ENCODE results near the gene GRIP2. TPM values are rescaled to one million over a fixed set of nuclear protein-coding genes. Genes with fewer than 3 reads are reported as not detected.

The GRIP2 gene
- total RNA-seq, 2 donors from 2014 or later: 0.49 to 1.7 TPM

DNA sequence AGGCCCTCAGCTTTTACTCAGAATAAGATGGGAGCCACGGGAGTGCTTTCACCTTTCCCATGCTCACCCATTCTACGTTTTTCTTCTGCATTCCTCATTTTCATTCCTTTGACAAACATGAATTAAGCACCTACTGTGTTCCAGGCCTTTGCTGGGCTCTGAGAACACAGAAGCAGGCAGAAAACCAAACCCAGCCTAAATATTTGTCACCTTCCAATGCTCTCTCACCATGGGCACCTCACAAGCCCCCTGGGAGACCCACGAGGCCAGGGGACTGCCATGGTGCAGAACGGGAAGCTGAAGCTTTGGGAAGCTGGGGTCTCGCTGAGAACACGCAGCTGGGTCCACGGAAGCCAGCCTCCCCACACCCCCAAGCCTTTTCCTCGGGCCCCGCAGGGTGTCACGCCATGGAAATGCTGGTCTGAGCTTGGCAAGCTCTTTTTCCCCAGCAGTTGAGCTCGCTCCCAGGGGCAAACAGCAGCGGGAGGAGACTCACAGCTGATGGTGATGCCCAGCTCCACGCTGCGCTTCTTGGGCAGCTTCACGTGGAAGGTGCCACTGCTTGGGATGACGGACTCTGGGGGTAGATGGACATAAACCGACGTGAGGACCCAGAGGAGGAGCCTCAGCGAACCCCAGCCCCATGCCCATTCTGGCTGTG is 27.7 kb downstream of the GRIP2 start:
- DNase-seq (no peak), ATAC-seq (no peak)
- intact Hi-C loops (cut with DNase I, micrococcal nuclease): no loop called here

DNA sequence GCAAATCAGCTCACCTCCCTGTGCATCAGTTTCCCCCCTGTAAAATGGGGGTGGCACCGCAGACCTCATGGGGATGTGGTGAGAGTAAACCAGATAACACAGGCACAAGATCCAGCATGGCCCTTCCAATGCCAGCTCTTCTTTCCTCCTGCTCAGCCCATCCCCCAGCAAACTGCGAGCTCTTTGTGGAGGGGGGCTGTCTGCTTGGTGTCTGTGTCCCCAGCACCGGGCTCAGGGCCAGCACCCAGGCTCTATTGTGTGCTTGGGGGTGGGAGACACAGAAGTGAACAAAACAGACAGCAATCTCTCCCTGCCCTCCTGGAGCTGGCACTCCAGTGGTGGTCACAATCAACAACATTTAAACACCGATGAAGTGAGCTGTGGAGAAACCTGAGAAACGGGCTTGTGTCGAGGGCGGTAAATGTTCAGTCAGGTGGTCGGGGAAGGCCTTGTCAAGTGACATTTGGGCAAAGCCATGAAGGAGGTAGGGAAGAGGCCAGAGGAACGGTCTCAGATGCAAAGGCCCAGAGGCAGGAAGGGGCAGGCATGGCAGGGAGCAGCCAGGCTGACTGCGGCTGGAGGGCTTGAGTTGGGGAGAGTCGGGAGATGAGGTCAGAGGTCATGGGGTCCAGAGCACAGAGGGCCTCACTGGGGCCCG is 28.4 kb downstream of the GRIP2 start:
- DNase-seq (no peak), ATAC-seq (no peak)
- intact Hi-C loops (cut with DNase I, micrococcal nuclease): no loop called here

- ATAC-seq (no peak), DNase-seq (peak in 1 of 2 donors; percentile 23)
- intact Hi-C loops (cut with DNase I, micrococcal nuclease): no loop called here
Observed at GRCh38 chr3:14510838-14511622, 29.1 kb downstream of the GRIP2 start.

GRCh38 chr3:14509796-14510100 is 30.4 kb downstream of the GRIP2 start:
- DNase-seq (no peak), ATAC-seq (no peak)
- intact Hi-C loops (cut with DNase I, micrococcal nuclease): loop anchor here in 1 of 2 donors (5.0 to 10.0 kb wide), 2 partner anchors 38 to 405 kb away; no protein-coding TSS in a partner anchor

DNA sequence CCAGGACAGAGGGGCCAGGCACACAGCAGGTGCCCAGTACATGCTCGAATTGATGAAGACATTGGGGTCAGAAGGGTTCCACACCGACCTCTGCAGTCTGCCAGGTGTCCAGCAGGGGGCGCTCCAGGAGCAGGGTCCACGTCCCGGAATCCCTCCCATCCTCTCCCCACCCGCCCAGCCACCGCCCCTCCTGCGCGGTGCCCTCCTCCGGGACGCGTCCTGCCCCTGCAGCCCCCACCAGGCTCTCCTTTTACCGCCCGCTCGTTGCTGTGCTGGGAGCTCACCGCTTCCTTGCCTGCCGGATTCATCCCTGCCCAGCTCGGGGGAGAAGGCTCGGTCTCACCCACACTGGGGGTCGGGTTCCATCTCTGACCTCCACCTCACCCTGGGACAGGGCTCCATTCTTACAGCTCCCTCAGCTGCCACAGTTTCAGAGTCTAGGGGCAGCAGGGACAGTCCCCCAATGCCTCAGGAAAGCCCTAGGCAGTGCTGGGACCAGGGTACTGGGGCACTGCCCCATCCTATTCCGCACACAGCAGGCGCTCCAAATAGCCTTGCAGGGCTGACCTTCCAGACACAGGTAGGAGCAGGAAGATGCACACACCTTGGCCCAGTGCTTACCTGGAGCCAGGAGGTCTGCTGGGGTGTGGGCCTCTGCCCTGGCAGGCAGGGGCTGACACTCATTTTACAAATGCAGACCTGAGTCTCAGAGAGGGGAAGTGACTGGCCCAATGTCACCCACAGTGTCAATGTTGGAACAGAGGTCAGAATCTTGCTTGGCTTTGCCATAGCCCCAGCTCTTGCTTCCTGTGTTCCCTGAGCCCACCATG is 31.0 kb downstream of the GRIP2 start:
- peak in 1 of 2 donors; percentile 69 for DNase-seq
- peak; percentile 74 for ATAC-seq
- intact Hi-C loops (cut with DNase I, micrococcal nuclease): loop anchor here in 1 of 2 donors (5.0 to 10.0 kb wide), 2 partner anchors 38 to 406 kb away; no protein-coding TSS in a partner anchor

- DNase-seq (no peak), ATAC-seq (no peak)
- intact Hi-C loops (cut with DNase I, micrococcal nuclease): loop anchor here in 1 of 2 donors (5.0 to 10.0 kb wide), 2 partner anchors 39 to 406 kb away; no protein-coding TSS in a partner anchor
Observed at GRCh38 chr3:14508505-14508819, 31.7 kb downstream of the GRIP2 start.

DNA sequence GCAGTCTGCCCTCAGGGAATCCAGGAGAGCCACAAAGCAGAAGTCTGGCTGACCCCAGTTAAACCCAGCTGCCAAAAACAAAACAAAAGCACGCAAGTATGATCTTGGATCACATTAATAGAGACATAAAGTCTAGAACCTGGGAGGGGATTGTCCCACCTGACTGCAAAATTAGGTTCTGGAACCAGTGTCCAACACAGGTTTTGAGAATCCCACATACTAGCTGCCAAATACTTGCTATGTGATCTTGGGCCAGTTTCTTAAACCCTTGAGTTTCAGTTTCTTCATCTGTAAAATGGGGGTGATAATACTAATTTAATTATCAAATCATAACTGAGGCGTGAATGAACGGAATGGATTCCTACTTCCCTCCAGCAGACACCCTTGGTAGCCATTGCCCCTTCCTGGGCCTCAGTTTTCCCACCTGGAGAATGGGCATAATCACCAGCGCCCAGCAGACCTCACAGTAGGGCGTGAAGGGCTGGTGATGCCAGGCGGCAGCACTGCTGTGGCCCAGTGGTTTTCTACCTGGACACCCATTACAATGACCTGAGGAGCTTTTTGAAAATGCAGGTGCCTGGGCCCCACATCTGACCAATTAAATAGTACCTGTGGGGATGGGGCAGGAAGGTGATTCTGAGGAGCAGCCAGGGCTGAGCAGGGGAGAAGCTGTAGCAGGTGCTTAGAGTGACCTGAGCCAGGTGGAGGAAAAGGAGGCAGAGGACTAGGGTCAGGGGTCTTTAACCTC is 32.2 kb downstream of the GRIP2 start:
- intact Hi-C loops (cut with DNase I, micrococcal nuclease): loop anchor here in 1 of 2 donors (5.0 to 10.0 kb wide), 2 partner anchors 39 to 407 kb away; no protein-coding TSS in a partner anchor
- ATAC-seq: no peak

DNA sequence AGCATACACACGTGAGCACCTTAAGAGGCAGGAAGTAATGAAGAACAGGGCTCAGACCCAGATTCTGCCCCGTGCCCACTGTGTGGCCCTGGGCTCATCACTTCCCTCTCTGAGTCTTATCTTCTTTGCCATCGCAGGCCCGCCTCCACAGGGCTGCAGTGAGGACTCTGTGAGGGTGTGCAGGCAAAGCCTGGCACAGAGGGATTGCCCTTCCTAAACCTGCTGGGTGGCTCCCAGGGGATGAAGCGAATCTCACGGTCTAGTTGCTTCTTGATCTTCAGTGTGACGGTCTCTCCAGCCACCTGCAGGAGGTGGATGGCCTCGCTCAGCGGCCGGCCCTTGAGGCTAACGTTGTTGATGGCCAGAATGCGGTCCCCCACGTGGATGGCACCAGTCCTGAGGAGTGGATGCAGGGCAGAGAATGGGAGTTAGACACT is 32.8 kb downstream of the GRIP2 start:
- intact Hi-C loops (cut with DNase I, micrococcal nuclease): loop anchor here in 1 of 2 donors (5.0 to 10.0 kb wide), 2 partner anchors 40 to 407 kb away; no protein-coding TSS in a partner anchor
- no peak for DNase-seq

More for the DNA sequence above, 32.2 kb downstream of the GRIP2 start:
- DNase-seq: no peak

DNA sequence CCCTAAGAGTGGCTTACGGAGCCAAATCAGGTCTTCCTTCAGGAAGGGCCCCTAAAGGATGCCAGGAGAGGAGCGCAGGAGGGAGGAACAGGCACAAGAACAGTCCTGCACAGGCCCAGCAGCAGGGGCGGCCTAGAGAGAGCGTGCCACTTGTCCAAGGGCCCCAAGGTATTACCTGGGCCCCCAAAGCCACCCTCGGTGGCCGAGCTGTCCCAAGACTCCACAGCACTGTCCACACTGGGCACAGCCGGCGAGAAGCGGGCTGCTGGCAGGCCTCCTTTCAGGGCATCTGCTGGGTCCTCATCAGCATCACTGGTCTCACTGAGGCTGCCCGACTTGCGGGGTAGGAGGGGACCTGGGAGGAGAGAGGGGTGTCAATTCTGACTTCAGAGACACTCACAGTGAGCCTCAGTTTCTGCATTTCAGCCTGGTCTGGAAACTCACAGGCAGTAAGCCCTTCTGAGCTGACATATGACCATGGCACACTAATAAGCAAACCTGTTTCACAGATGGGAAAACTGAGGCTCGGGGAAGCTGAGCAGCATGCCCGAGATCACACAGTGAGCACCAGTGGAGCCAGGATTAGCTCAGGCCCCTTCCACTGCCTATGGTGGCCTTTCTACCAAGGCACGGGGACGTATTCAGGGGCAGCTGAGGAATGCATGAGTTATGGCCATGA is 33.4 kb downstream of the GRIP2 start:
- DNase-seq: no peak
- ATAC-seq: no peak
- intact Hi-C loops (cut with DNase I, micrococcal nuclease): loop anchor here in 1 of 2 donors (5.0 to 10.0 kb wide), 2 partner anchors 41 to 408 kb away; no protein-coding TSS in a partner anchor

More for the DNA sequence above, 32.8 kb downstream of the GRIP2 start:
- ATAC-seq: no peak

DNA sequence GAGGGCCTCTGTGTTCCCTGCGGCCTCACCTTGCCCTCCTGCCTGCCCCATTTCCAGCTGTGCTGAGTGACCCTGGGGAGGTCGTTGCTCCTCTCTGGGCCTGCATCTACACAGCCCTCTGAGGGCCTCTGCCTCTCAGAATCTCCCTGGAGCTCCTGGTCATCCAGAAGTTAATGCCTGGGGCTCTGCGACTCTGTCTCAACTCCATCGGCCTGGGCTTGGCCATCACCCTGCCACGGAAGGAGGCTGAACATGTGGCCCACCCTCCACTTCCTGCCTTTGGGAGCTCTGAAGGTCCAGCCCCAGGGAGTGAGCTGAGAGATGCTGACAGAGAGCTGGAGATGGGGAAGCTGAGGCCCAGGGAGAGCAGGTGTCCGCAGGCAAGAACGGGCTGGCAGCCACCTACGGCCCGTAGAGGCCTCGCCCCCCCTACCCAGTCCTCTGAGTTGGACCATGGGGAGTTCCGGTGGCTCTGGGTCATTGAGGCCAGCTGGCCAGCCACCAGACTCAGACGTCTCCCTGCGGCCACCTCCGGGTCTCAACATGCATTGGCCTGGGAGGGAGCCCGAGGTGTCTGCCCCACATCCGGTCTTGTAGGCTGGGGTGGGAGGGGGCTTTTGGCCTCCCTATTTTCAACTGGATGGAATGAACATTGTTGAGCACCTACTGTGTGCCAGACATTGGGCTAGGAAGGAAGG is 34.2 kb downstream of the GRIP2 start:
- no peak for DNase-seq
- intact Hi-C loops (cut with DNase I, micrococcal nuclease): loop anchor here in 1 of 2 donors (5.0 to 10.0 kb wide), 2 partner anchors 41 to 409 kb away; no protein-coding TSS in a partner anchor
- no peak for ATAC-seq

- intact Hi-C loops (cut with DNase I, micrococcal nuclease): loop anchor here in 1 of 2 donors (5.0 to 10.0 kb wide), 2 partner anchors 42 to 410 kb away; no protein-coding TSS in a partner anchor
- ATAC-seq (no peak), DNase-seq (peak in 1 of 2 donors; percentile 13)
Observed at GRCh38 chr3:14505001-14505802, 34.9 kb downstream of the GRIP2 start.

DNA sequence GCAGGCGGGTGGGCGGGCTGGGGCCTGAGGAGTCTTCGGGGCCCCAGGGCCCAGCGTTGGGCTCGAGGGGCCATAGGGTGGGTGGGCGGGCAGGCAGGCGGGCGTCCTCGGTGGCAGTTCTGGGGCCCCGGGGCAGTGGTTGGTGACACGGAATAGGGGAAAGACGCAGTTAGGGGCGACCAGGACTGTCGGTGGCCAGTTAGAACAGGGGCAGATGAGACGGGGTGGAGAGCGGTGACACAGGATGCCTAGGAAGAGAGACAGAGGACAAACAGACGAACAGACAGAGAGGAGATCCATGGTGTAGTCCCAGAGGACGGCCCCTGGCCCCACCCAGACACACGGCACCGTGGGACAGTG is 36.5 kb downstream of the GRIP2 start:
- ATAC-seq: no peak

DNA sequence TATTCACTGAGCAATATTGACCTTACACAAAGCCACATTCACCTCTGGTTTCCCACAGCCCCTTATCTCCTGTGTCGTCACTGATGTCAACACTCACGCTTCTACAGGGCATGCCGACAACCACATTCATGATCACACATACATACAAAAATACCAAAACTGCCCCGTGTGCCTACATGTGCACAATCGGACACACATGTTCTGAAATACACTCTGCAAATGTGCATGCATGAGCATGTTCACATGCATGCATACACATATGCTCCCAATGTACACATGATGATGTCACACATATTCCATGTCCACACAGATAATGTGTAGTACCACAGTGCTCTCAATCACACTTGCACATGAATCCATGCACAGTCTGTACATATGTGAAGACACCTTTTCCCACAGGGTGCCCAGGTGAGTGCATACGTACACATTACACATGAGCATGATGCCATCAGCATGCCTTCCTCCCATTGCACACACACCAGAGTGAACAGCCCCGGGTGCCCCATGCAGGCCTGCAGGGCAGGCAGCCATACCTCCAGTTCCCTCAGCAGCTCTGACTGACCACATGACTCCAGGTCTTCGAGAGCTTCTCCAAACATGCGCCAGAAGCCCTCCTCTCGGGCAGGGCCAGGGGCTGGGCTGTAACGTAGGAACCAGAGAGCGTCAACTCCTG is 37.0 kb downstream of the GRIP2 start:
- intact Hi-C loops (cut with DNase I, micrococcal nuclease): loop anchor here in 1 of 2 donors (10.0 kb wide), 1 partner anchor 412 kb away; no protein-coding TSS in a partner anchor
- DNase-seq (peak in 1 of 2 donors; percentile 2), ATAC-seq (no peak)

More for the DNA sequence above, 36.5 kb downstream of the GRIP2 start:
- intact Hi-C loops (cut with DNase I, micrococcal nuclease): loop anchor here in 1 of 2 donors (10.0 kb wide), 1 partner anchor 411 kb away; no protein-coding TSS in a partner anchor
- DNase-seq: peak in 1 of 2 donors; percentile 1

GRCh38 chr3:14502472-14502871 is 37.7 kb downstream of the GRIP2 start:
- ATAC-seq (no peak), DNase-seq (no peak)
- intact Hi-C loops (cut with DNase I, micrococcal nuclease): loop anchor here in 1 of 2 donors (10.0 kb wide), 1 partner anchor 412 kb away; no protein-coding TSS in a partner anchor

DNA sequence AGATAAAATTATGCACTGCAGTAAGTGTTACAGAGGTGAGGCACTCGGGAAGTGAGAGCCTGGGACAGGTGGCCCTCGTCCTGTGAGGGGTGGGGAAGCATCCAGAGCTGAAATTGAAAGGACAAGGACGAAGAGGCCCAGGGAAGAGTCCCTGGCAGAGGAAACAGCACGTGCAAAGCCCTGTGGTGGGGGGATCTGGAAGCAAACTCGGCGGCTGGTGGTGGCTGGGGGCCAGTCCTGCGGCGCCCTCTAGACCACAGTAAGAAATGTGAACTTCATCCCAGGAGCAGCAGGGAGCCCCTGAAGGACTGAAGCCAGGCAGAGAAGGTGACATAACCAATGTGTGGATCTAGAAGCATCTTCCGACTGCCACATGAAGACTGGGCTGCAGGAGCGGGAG is 42.8 kb downstream of the GRIP2 start:
- DNase-seq (no peak), ATAC-seq (no peak)
- intact Hi-C loops (cut with DNase I, micrococcal nuclease): no loop called here
